Stimulated activated CD4-positive, alpha-beta T cell treated with anti-CD3 and anti-CD28 coated beads, Interleukin-1b, Interleukin-23, amount 100 ng/mL, for 24 hours (primary cell): ENCODE measurements around the gene PCLAF.
"Not testable (repeated sequence)": the region's sequence is repeated elsewhere in the genome, so short reads cannot be mapped to it uniquely, and the experiment has no call there.

ENCODE experiments used
- DNase-seq, 4 experiments: peaks; one replicate each; pipeline ENCODE4 v3.0.0-alpha.2; 2020; ENCODE audit warnings: low read depth in 4 of 4, low spot score in 1 of 4

The PCLAF gene

GRCh38 chr15:64381000-64381751 lies at the start of gene PCLAF:
PCLAF (minus strand) TSS chr15:64381441; CDS start chr15:64381371, 70 bp downstream.
- peak; percentile 81 to 94 (median 86) for DNase-seq

DNA sequence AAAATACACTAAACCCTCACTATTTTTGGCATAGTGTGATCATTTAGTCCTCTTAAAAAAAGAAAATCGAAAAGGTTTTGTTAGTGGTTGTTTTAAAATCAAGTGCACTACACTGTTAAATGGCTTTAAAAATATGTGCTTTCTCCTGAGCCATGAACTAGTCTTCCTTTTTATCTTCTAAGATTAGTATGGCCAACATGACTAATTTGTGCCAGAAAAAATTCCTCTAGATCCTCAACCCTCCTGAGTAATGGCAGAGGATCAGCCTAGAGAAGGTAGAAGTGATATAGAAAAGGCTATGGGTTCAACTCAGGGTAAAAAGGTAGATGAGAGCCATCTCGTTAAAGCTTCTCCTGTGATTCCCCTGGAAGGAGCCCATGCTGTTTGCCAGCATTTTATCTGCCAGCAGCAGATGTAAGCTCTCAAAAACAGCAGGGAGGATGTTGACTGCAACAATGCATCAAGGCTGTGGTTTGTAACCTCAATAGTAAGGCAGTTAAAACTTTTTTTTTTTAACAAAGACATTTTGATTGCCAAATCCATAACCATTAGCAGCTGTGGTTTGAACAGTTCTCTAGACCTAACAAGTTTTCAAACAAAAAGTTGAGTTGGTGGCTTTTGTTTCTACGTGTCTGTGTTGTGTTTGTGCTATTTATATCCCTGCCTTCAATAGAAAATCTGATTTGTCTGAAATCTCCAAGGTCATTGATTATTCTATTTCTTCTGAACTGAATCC lies 48.9 kb upstream of the PCLAF start:
- DNase-seq: no peak

GRCh38 chr15:64429448-64429847 lies 48.2 kb upstream of the PCLAF start:
- no peak for DNase-seq

DNA sequence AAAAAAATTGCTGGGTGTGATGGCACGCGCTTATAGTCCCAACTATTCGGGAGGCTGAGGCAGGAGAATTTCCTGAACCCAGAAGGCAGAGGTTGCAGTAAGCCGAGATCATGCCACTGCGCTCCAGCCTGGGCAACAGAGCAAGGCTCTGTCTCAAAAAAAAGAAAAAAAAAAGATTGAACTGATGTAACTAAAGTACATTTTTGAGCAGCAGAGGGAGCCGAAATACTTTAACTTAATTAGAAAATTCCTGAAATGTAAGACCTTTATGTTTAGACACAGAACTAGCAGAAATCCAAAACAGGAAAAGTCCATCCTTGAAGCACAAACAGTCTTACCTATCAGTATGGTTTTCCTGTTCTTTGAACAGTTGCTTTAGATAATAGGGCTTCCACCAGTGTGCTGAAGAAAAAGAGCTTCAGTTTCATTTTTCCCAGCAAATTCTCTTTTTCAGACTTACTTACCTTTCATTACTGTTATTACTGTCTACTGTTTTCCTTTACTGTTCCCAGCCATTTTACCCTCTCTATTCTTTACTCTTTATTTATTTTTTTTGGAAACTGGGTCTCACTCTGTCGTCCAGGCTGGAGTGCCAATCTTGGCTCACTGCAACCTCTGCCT lies 45.7 kb upstream of the PCLAF start:
- DNase-seq: no peak

- no peak for DNase-seq
Measured at GRCh38 chr15:64425221-64425620, 44.0 kb upstream of the PCLAF start.

DNA sequence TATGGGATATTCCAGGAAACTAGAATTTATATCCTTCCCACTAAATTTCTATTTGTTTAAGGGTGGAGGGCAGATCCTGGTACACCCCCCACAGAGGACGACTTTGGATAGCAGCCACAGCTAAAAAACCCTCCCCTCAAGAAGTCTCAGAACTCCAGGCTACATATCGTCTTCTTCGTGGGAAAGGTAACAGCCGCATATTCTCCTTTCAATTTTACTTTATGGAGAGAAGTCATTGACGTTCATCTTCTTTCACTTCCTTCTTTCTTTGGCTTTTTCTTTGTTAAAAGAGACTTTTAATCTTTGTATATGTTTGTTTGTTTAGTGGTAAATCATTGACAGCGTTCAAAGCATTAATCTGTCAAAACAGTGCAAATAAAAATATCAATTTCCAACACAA lies 42.7 kb upstream of the PCLAF start:
- no peak for DNase-seq

DNA sequence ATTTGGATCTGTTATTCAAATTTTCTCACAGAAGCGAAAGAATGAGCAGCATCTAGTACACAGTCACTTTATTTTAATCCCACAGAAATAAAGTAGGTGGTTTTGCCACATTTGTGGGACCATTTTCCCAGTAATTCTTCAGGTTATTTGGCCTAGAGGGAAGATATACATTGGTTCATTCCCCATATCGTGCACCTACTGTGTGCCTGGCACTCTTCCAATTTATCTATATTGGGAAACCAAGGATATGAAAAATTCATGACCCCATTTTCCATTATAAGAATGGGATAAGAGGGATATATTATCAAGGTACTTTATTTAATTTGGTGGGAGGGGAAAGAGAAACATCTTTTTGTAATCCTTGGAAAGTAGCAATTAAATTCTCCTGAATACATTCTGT lies 41.5 kb upstream of the PCLAF start:
- DNase-seq: no peak

GRCh38 chr15:64412216-64412615 lies 31.0 kb upstream of the PCLAF start:
- no peak for DNase-seq

GRCh38 chr15:64400583-64400982 lies 19.3 kb upstream of the PCLAF start:
- DNase-seq: no peak

- no peak for DNase-seq
Measured at GRCh38 chr15:64398575-64398974, 17.3 kb upstream of the PCLAF start.

GRCh38 chr15:64396789-64397188 lies 15.5 kb upstream of the PCLAF start:
- no peak for DNase-seq

DNA sequence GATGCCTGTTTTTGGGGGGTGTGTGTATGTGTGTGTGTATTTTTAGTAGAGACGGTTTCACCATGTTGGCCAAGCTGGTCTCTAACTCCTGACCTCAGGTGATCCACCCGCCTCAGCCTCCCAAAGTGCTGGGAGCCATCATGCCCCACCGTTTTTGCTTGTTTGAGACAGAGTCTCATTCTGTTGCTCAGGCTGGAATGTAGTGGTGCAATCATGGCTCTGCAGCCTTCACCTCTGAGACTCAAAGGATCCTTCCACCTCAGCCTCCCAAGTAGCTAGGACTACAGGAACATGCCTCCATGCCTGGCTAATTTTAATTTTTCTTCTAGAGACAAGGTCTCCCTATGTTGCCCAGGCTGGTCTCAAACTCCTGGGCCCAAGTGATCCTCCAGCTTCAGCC lies 11.2 kb upstream of the PCLAF start:
- DNase-seq: not testable (repeated sequence)

DNA sequence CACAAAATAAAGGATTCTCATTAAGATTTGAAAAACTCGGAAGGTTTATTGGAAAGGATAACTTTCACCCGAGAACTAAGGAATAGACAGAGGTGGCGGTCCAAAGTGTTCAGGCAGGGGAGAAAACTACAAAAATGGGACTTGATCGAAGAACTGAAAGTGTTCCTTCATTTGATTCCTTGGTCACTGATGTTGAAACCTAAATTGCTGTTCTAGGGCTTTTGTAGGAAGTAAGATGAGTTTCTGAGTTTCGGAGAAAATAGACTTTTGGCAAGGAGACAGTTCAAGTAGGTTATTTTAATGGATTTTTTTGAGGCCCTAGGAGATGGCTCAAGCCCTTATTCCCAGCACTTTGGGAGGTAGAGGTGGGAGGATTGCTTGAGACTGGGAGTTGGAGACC lies 7.8 kb upstream of the PCLAF start:
- DNase-seq: no peak

DNA sequence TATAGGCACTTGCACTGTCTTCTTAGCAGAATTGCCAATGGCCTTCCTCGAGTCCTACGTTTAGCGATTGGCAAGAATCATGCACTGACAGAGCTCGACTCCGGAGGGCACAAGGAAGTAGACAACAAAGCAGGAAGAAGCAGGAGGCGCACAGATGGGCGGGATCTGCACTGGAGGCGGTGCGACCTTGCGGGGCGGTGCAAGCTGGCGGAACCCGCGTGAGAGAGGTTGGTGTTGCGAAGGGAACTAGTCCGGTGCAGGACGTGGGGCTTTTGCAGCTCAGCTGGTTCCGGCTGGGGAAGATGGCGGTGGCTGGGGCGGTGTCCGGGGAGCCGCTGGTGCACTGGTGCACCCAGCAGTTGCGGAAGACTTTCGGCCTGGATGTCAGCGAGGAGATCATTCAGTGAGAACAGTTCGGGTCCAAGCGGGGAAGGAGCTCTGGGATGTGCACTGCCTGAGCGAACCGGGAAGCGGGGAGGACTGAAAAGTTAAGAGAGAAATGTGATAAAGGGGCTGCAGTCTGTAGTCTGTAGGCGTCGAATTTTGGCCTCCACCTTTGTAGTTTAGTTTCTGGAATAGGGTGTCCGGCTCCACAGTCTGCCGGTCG lies 6.4 kb upstream of the PCLAF start, which contains the start of gene TRIP4:
Gene TRIP4 (plus strand): TSS at position 275 of the 607 bp plus-strand sequence. CDS start 28 bp downstream, at position 303.
- DNase-seq: peak; percentile 86 to 95 (median 90)

DNA sequence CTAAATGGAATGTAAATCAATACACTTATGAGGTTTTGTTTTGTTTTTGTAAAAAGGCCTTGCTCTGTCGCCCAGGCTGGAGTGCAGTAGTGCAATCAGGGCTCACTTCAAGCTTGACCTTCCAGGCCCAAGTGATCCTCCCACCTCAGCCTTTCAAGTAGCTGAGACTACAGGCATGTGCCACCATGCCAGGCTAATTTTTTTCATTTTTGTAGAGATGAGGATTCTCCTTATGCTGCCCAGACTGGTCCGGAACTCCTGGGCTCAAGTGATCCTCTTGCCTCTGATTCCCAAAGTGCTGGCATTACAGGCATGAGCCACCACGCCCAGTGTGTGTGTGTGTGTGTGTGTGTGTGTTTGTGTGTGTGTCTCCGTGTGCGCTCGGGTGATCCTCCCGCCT lies 5.0 kb upstream of the PCLAF start:
- DNase-seq: no peak

- no peak for DNase-seq
Measured at GRCh38 chr15:64383760-64384159, 2.5 kb upstream of the PCLAF start.

DNA sequence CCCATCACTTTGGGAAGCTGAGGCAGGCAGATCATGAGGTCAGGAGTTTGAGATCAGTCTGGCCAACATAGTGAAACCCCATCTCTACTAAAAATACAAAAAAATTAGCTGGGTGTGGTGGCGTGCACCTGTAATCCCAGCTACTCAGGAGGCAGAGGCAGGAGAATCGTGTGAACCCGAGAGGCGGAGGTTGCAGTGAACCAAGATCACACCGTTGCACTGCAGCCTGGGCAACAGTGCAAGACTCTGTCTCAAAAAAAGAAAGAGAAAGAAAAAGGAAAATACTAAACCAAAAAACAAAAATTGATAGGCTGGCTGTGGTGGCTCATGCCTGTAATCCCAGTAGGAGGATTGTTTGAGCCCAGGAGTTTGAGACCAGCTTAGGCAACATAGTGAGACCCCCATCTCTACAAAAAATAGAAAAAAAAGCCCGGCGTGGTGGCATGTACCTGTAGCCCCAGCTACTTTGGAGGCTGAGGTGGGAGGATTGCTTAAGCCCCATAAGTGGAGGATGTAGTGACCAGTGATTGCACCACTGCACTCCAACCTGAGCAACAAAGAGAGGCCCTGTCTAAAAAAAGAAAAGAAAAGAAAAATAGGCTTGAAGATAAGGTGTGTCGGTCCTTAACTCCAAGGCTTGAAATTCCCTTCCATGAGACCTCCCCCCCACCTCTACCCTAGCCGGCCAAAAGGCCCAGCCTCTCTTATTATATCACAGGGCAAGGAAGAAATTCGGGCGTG lies 941 bp downstream of the PCLAF start:
- not testable (repeated sequence) for DNase-seq

DNA sequence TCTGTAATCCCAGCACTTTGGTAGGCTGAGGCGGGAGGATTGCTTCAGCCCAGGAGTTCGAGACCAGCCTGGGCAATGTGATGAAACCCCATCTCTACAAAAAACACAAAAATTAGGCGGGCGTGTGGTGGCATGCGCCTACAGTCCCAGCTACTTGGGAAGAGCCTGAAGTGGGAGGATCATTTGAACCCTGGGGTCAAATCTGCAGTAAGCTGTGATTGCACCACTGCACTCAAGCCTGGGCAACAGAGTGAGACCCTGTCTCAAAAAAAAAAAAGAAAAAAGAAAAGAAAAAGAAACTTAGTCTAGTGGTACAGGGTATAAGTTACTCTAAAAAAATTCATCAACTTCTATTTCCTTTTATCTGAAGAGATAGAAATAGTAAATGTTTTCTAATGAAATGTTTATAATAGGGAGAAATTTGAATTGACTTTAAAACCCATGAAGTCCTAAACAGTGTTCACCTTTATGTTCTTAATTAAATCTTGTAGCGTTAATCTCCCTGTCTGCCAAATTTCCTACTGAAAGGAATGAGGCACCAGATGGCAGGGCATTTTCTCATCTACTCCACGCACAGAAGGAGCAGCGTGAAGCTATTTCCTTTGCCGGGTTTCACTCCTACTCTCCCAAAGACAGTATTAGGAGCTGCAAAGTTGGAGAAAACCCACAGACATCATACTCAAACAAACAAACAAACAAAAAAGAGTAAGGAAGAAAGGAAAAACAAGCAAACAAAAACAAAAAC lies 1.9 kb downstream of the PCLAF start:
- no peak for DNase-seq

- DNase-seq: no peak
Measured at GRCh38 chr15:64373360-64373759, 7.9 kb downstream of the PCLAF start.

DNA sequence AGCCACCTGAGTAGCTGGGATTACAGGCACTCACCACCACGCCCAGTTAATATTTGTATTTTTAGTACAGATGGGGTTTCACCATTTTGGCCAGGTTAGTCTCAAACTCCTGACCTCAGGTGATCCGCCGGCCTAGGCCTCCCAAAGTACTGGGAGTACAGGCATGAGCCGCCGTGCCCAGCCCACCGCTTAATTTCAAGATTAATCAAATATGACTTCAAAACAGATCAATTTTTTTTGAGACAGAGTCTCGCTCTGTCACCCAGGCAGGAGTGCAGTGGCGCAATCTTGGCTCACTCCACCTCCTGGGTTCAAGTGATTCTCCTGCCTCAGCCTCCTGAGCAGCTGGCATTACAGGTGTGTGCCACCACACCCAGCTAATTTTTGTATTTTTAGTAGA lies 9.9 kb downstream of the PCLAF start:
- not testable (repeated sequence) for DNase-seq
